RCC 7860 (cell line): ENCODE measurements around the gene FMNL2.
A peak's percentile ranks its signal among the peaks of the same experiment; 100 is the strongest.

Experiments used
- DNase-seq: peaks from one replicate; pipeline ENCODE4 v3.0.0-alpha.2; 2015; ENCODE audit warnings: low spot score
- FAIRE-seq: peaks from 2 replicates; lab custom pipeline; 2012; peaks lifted over from hg19 to GRCh38; lab: Jason Lieb, UNC

The FMNL2 gene

GRCh38 chr2:152629202-152629601 lies 294.2 kb downstream of the FMNL2 start:
- FAIRE-seq (no peak), DNase-seq (no peak)

- no peak for FAIRE-seq
- no peak for DNase-seq
Measured at GRCh38 chr2:152630466-152630865, 295.5 kb downstream of the FMNL2 start.

GRCh38 chr2:152632736-152633135 lies 297.8 kb downstream of the FMNL2 start:
- no peak for FAIRE-seq

GRCh38 chr2:152635635-152636298 lies 300.8 kb downstream of the FMNL2 start:
- peak; percentile 46 for DNase-seq
- no peak for FAIRE-seq

More at GRCh38 chr2:152632736-152633135, 297.8 kb downstream of the FMNL2 start:
- no peak for DNase-seq

GRCh38 chr2:152637251-152637650 lies 302.3 kb downstream of the FMNL2 start:
- DNase-seq (no peak), FAIRE-seq (no peak)

- DNase-seq (no peak), FAIRE-seq (no peak)
Measured at GRCh38 chr2:152638056-152638455, 303.1 kb downstream of the FMNL2 start.

- DNase-seq (no peak), FAIRE-seq (no peak)
Measured at GRCh38 chr2:152638590-152638989, 303.6 kb downstream of the FMNL2 start.

GRCh38 chr2:152644189-152644873 lies 309.4 kb downstream of the FMNL2 start:
- DNase-seq (no peak), FAIRE-seq (no peak)

- FAIRE-seq (no peak), DNase-seq (no peak)
Measured at GRCh38 chr2:152646264-152646663, 311.3 kb downstream of the FMNL2 start.

- FAIRE-seq (no peak), DNase-seq (peak; percentile 50)
Measured at GRCh38 chr2:152646775-152647174, 311.8 kb downstream of the FMNL2 start.

- DNase-seq = no peak
Measured at GRCh38 chr2:152647552-152647951, 312.6 kb downstream of the FMNL2 start.

GRCh38 chr2:152648336-152648735 lies 313.4 kb downstream of the FMNL2 start:
- no peak for FAIRE-seq
- no peak for DNase-seq

More at GRCh38 chr2:152647552-152647951, 312.6 kb downstream of the FMNL2 start:
- FAIRE-seq = no peak

GRCh38 chr2:152649997-152650396 lies 315.0 kb downstream of the FMNL2 start:
- FAIRE-seq (no peak), DNase-seq (no peak)

- FAIRE-seq (no peak), DNase-seq (no peak)
Measured at GRCh38 chr2:152650768-152651371, 315.9 kb downstream of the FMNL2 start.

GRCh38 chr2:152651834-152652233 lies 316.9 kb downstream of the FMNL2 start:
- DNase-seq (no peak), FAIRE-seq (no peak)

- DNase-seq (no peak), FAIRE-seq (no peak)
Measured at GRCh38 chr2:152655880-152656279, 320.9 kb downstream of the FMNL2 start.

- DNase-seq = no peak
Measured at GRCh38 chr2:152657043-152657442, 322.1 kb downstream of the FMNL2 start.

GRCh38 chr2:152658221-152658620 lies 323.2 kb downstream of the FMNL2 start:
- FAIRE-seq (no peak), DNase-seq (no peak)

More at GRCh38 chr2:152657043-152657442, 322.1 kb downstream of the FMNL2 start:
- no peak for FAIRE-seq

GRCh38 chr2:152661076-152661475 lies 326.1 kb downstream of the FMNL2 start:
- no peak for FAIRE-seq
- no peak for DNase-seq

- no peak for FAIRE-seq
- DNase-seq = no peak
Measured at GRCh38 chr2:152664725-152665124, 329.8 kb downstream of the FMNL2 start.

GRCh38 chr2:152674334-152674733 lies 339.4 kb downstream of the FMNL2 start:
- DNase-seq (no peak), FAIRE-seq (no peak)

- FAIRE-seq (no peak), DNase-seq (no peak)
Measured at GRCh38 chr2:152676461-152676860, 341.5 kb downstream of the FMNL2 start.
